ENCODE data around the gene SERPINI1. TPM values are rescaled to one million over a fixed set of nuclear protein-coding genes. Genes with fewer than 3 reads are reported as not detected.

Gene SERPINI1
- total and polyA plus RNA-seq, 2 of the 8 experiments (the other 6 are each of a cell fraction or from before 2014, with no cell fraction given), result 5.3 to 9.9 TPM

GRCh38 chr3:167863811-167864551, 128.5 kb downstream of the SERPINI1 start:
- ChIA-PET POLR2A (ENCODE audit: partially characterized antibody) (no interaction called here), CTCF (ENCODE audit: partially characterized antibody) (interaction anchor here (1.0 to 3.1 kb wide), 3 partner anchors 9 to 140 kb away, joined by 3 to 21 read pairs (median 11); no protein-coding TSS in a partner anchor)
- H3K79me1 ChIP-seq (ENCODE audit: low read depth, low read length), result no peaks in the 10 kb centered on the region
- no peak overlapping the region for H3K4me2 ChIP-seq (ENCODE audit: insufficient read depth in 1 of 2, low read depth in 2 of 2, low read length in 2 of 2)
- no peak overlapping the region for H3K56ac ChIP-seq (replicated peaks; ENCODE audit: insufficient read length, low read depth, low read length)
- H2BK20ac ChIP-seq (ENCODE audit: low read length), result no peak overlapping the region
- no peak overlapping the region for H3K9ac ChIP-seq (replicated peaks in 1 of 4; ENCODE audit: extremely low read depth in 1 of 4, low read depth in 3 of 4, low read length in 3 of 4)
- no peak overlapping the region for H4K8ac ChIP-seq (ENCODE audit: extremely low read depth, insufficient read depth, low read length)
- no peaks in the 10 kb centered on the region for H3K23me2 ChIP-seq (ENCODE audit: low read depth, low read length)
- H3K9me3 ChIP-seq (ENCODE audit: insufficient read depth in 2 of 2, low read depth in 1 of 2, low read length in 1 of 2), result peaks cover 0 to 2% of the 10 kb centered on the region in 2 experiments; a peak in 1 of 4 replicates
- no peak overlapping the region for H2BK5ac ChIP-seq (ENCODE audit: low read depth, low read length)
- H3K23ac ChIP-seq (ENCODE audit: insufficient read length), result no peak overlapping the region
- H4K91ac ChIP-seq (replicated peaks; ENCODE audit: insufficient read length, low read length), result no peak overlapping the region
- H2AFZ ChIP-seq (ENCODE audit: low read length), result peak overlapping the region; percentile 13; the same call in 1 of the 2 replicates
- no peak overlapping the region for H2AK5ac ChIP-seq (ENCODE audit: low read depth, low read length)
- DNase-seq (ENCODE audit: low read depth in 1 of 2, low spot score in 2 of 2) (no peak), FAIRE-seq (no peak)
- H3K4me3 ChIP-seq (ENCODE audit: extremely low read depth in 1 of 4, insufficient read depth in 2 of 4, low read depth in 3 of 4, low read length in 4 of 4), result no peak overlapping the region
- no peaks in the 10 kb centered on the region for H4K20me1 ChIP-seq (replicated peaks in 1 of 2; ENCODE audit: control insufficient read depth in 1 of 2, insufficient read depth in 2 of 2, low read length in 2 of 2)
- no peaks in the 10 kb centered on the region for H3K36me3 ChIP-seq (ENCODE audit: control insufficient read depth in 2 of 4, insufficient read depth in 4 of 4, low read length in 3 of 4)
- H3K4ac ChIP-seq (replicated peaks; ENCODE audit: insufficient read length, low read depth, low read length), result no peak overlapping the region
- no peaks in the 10 kb centered on the region for H3K79me2 ChIP-seq (ENCODE audit: control insufficient read depth in 1 of 2, insufficient read depth in 2 of 2, low read length in 2 of 2)
- TF ChIP-seq EGR1 (IDR thresholded peaks at IDR 0.05; ENCODE audit: borderline replicate concordance, low read depth, low read length) (no peak), FOSL1 (IDR thresholded peaks at IDR 0.05; ENCODE audit: insufficient read depth, low read depth, low read length) (no peak), ASH2L (IDR thresholded peaks at IDR 0.05; ENCODE audit: low read length) (no peak), YY1 (IDR thresholded peaks at IDR 0.05; ENCODE audit: low read depth, low read length) (no peak), TAF7 (optimal IDR thresholded peaks at IDR 0.05; ENCODE audit: borderline replicate concordance, low read depth, low read length) (no peak), CEBPB (IDR thresholded peaks at IDR 0.05; ENCODE audit: low read depth, low read length) (no peak), BACH1 (IDR thresholded peaks at IDR 0.05; ENCODE audit: low read length) (no peak), HDAC6 (IDR thresholded peaks at IDR 0.05; ENCODE audit: low read depth, low read length) (no peak), RBBP5 (IDR thresholded peaks at IDR 0.05; ENCODE audit: borderline replicate concordance, low read depth, low read length) (no peak), BRCA1 (IDR thresholded peaks at IDR 0.05; ENCODE audit: low read depth, low read length) (no peak)
- no peak overlapping the region for H2BK15ac ChIP-seq (ENCODE audit: low read length)
- H3K18ac ChIP-seq (ENCODE audit: extremely low read depth, low read length), result no peak overlapping the region
- H3K14ac ChIP-seq (ENCODE audit: insufficient read length), result no peak overlapping the region
- no peaks in the 10 kb centered on the region for H3K4me1 ChIP-seq (replicated peaks in 1 of 4; ENCODE audit: control insufficient read depth in 3 of 4, insufficient read depth in 4 of 4, low read length in 3 of 4)
- H2BK120ac ChIP-seq (replicated peaks; ENCODE audit: low read depth, low read length), result no peak overlapping the region
- no peaks in the 10 kb centered on the region for H3K27me3 ChIP-seq (replicated peaks in 1 of 4; ENCODE audit: control insufficient read depth in 3 of 4, extremely low read depth in 1 of 4, insufficient read depth in 3 of 4, low read length in 3 of 4)
- no peak overlapping the region for H4K5ac ChIP-seq (ENCODE audit: insufficient read length, low read depth, low read length)
- WGBS, 2 experiments (ENCODE audit: extremely low coverage in 1 of 2, insufficient coverage in 1 of 2, insufficient read length in 1 of 2, insufficient replicate concordance in 2 of 2, low coverage in 1 of 2, low lambda C conversion rate in 2 of 2, missing lambda C conversion rate in 1 of 2), result 96% methylated on average over 9 of the region's 9 CpGs; no CpG with 5 or more reads in 1 of the 2 experiments
- no peak overlapping the region for H3K27ac ChIP-seq (ENCODE audit: low read depth, low read length)
- no peak overlapping the region for H2BK12ac ChIP-seq (ENCODE audit: low read depth, low read length)

All from H1 (cell line).